ENCODE results near the gene RBM22.
"Not testable (repeated sequence)": the region's sequence is repeated elsewhere in the genome, so short reads cannot be mapped to it uniquely, and the experiment has no call there.

The RBM22 gene

GRCh38 chr5:150700594-150701377, at the start of gene RBM22:
RBM22 (minus strand) TSS chr5:150701062; CDS start chr5:150700985, 77 bp downstream.
- DNase-seq (ENCODE audit: low spot score) = peak; percentile 81

GRCh38 chr5:150750469-150750868, 49.6 kb upstream of the RBM22 start:
- no peak for DNase-seq (ENCODE audit: low spot score)

GRCh38 chr5:150743142-150743488, 42.3 kb upstream of the RBM22 start:
- DNase-seq (ENCODE audit: low spot score) = not testable (repeated sequence)

GRCh38 chr5:150742455-150743141, 41.7 kb upstream of the RBM22 start:
- not testable (repeated sequence) for DNase-seq (ENCODE audit: low spot score)

GRCh38 chr5:150740992-150741391, 40.1 kb upstream of the RBM22 start:
- DNase-seq (ENCODE audit: low spot score) = no peak

GRCh38 chr5:150738862-150739261, 38.0 kb upstream of the RBM22 start:
- no peak for DNase-seq (ENCODE audit: low spot score)

GRCh38 chr5:150734579-150735384, 33.9 kb upstream of the RBM22 start:
- DNase-seq (ENCODE audit: low spot score) = no peak

- no peak for DNase-seq (ENCODE audit: low spot score)
Measured at GRCh38 chr5:150731669-150732242, 30.9 kb upstream of the RBM22 start.

GRCh38 chr5:150729859-150730258, 29.0 kb upstream of the RBM22 start:
- DNase-seq (ENCODE audit: low spot score) = no peak

- DNase-seq (ENCODE audit: low spot score) = peak; percentile 36
Measured at GRCh38 chr5:150723845-150724244, 23.0 kb upstream of the RBM22 start.

- no peak for DNase-seq (ENCODE audit: low spot score)
Measured at GRCh38 chr5:150710165-150710564, 9.3 kb upstream of the RBM22 start.

GRCh38 chr5:150706776-150707390, 6.0 kb upstream of the RBM22 start:
- no peak for DNase-seq (ENCODE audit: low spot score)

GRCh38 chr5:150703762-150704161, 2.9 kb upstream of the RBM22 start:
- no peak for DNase-seq (ENCODE audit: low spot score)

GRCh38 chr5:150700246-150700593, 642 bp downstream of the RBM22 start:
- DNase-seq (ENCODE audit: low spot score) = no peak

- DNase-seq (ENCODE audit: low spot score) = no peak
Measured at GRCh38 chr5:150694612-150695011, 6.2 kb downstream of the RBM22 start.

GRCh38 chr5:150692276-150692675, 8.6 kb downstream of the RBM22 start:
- DNase-seq (ENCODE audit: low spot score) = no peak

GRCh38 chr5:150690760-150691159, 10.1 kb downstream of the RBM22 start:
- no peak for DNase-seq (ENCODE audit: low spot score)

- no peak for DNase-seq (ENCODE audit: low spot score)
Measured at GRCh38 chr5:150689120-150689519, 11.7 kb downstream of the RBM22 start.

GRCh38 chr5:150676578-150676977, 24.3 kb downstream of the RBM22 start:
- no peak for DNase-seq (ENCODE audit: low spot score)

GRCh38 chr5:150675069-150675468, 25.8 kb downstream of the RBM22 start:
- no peak for DNase-seq (ENCODE audit: low spot score)

- no peak for DNase-seq (ENCODE audit: low spot score)
Measured at GRCh38 chr5:150674341-150674821, 26.5 kb downstream of the RBM22 start.

GRCh38 chr5:150672884-150673275, 28.0 kb downstream of the RBM22 start:
- DNase-seq (ENCODE audit: low spot score) = no peak
